HG02943 (cell line): ENCODE results near the gene PON2.

ENCODE experiments used
- ATAC-seq: cut with Tn5 transposase; IDR thresholded peaks from one replicate; pipeline ENCODE4 v1.9.1; 2021; ENCODE audit warnings: mild to moderate bottlenecking, low read depth, moderate library complexity; ENCODE audit not compliant: unreplicated experiment

Gene PON2

DNA sequence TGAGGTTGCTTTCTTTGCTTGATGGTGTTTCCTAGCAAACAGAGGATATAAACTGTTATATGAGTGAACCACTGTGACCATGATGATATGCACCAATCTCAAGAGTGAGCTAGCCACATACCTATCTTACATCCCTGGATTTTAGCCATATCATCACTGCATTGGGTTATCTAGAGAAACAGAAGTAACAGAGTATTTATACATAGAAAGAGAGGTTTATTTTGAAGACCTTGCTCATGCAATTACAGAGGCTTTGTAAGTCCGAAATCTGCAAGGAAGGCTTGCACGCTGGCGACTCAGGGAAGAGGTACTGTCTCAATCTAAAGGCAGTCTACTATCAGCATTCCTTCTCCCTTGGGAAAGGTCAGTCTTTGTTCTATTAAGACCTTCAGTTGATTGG lies 11.8 kb upstream of the PON2 start:
- no peak for ATAC-seq

DNA sequence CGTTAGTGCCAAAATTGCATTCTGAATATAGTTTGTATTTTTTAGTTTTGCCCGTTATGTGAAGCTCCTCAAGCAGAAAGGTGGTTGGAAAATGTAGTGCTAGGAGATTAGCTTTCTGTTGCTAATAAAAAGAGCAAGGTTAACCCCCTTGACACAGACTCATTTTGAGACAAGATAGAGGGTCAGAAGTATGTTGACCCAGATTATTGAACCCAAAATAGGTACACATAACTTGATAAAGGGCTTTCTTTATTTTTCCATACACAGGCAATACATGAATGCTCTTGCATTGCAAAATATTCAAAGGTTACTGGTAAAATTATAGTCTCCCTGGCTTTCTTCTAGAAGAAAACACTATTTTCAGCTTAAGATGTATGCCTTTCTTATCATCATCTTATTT lies 10.0 kb upstream of the PON2 start:
- no peak for ATAC-seq

- no peak for ATAC-seq
Measured at GRCh38 chr7:95441042-95441823, 6.4 kb upstream of the PON2 start.

- no peak for ATAC-seq
Measured at GRCh38 chr7:95440394-95441038, 5.7 kb upstream of the PON2 start.

DNA sequence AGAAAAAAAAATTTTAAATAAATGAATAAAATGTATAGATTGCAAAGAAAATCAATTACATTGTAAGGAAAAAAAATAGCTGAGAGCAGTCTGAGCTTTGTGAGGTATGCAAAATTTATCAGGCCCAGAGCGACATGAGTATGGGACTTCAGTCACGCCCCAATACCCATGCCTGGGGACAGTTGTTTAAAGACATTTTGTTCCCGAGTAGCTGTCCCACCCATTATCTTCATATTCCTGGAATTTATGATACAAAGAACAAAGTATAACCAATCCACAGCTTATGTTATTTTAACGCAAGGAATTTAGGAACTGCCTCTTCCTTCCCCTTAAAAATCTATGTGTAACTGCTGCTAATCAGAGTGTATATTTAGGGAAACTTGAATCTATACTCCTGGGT lies 1.6 kb upstream of the PON2 start:
- no peak for ATAC-seq

GRCh38 chr7:95435422-95435780 lies 573 bp upstream of the PON2 start:
- ATAC-seq: peak; percentile 7

DNA sequence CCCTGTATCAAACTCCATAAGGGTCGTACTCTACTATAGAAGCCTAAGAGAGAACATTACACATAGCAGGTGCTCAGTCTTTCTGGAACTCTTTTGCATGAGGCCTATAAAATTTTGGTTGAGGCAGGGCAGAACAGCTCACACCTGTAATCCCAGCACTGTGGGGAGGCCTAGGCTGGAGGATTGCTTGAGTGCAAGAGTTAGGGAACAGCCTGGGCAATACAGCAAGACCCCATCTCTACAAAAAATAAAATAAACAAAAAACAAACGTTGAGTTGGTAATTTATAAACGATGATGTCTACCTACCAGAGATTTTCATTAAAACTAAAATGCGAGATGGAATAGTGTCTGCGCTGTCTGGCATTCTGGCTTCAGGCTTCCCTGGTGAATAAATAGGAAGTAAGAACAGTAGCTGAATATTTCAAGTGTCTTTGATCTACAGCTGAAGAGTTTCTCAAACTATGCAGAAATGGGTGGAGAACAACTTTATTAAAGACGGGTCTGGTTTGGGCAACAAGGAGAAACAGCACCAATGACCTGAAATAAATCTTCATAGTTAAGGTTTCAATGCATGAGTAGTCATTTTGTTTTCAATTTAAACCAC lies 774 bp downstream of the PON2 start:
- no peak for ATAC-seq

DNA sequence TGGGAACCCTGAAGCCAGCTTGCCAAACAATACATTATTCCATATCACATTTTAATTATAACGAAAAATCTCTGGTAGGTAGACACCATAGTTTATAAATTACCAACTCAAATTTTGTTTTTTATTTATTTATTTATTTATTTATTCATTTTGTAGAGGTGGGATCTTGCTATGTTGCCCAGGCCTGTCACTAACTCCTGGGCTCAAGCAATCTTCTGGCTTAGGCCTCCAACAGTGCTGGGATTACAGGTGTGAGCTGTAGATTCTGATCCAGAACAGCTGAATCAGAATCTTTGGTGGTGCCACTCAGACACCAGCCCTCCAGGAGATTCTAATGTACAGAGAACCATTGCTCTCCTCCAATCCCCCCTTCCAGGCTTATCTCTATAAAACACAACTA lies 1.7 kb downstream of the PON2 start:
- ATAC-seq: no peak

GRCh38 chr7:95432606-95433005 lies 2.2 kb downstream of the PON2 start:
- ATAC-seq: no peak

GRCh38 chr7:95430864-95431263 lies 4.0 kb downstream of the PON2 start:
- ATAC-seq: no peak

DNA sequence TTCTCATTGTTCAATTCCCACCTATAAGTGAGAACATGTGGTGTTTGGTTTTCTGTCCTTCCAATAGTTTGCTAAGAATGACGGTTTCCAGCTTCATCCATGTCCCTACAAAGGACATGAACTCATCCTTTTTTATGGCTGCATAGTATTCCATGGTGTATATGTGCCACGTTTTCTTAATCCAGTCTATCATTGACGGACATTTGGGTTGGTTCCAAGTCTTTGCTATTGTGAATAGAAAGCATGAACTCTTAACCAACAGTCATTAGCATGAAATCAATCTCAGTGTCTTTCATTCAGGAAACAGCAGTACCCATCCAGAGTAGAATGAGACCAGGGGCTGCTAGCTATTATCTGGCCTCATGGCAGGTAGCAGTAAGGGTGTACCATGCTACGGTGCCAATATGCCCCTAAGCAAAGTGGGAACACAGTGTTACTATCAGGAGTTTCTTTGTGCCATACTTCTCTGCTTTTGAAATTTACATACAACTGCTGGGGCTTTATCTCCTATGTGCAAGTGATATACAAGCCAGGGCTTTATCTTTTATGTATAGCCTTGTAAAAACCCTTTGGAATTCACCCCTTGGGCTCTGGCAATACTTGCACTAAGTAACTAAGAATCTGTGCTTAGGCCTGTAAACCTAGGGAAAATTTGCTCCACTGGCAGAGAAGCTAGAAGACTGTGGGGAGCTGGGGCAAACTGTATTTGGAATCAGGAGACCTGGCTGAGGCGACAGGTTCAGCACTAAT lies 5.4 kb downstream of the PON2 start:
- ATAC-seq: no peak

GRCh38 chr7:95427914-95428516 lies 6.8 kb downstream of the PON2 start:
- ATAC-seq: no peak

DNA sequence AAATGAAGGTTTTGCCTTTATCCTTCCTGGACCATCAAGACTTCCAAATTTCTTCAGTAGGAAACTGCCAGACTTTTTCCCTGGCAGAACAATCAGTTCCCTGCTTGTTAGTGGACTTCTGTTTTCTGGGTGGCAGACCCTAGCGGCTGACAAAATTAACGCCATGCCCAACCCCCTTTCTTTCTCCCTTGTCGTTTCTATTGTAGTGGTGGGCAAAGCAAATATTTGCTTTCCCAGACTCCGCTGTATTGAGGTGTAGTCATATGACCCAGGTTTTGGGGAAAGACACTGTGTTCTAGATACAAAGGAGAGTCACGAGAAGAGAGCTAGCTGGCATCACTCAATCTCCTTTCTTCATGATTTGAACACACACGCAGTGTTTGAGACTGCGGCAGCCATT lies 7.7 kb downstream of the PON2 start:
- ATAC-seq: no peak

DNA sequence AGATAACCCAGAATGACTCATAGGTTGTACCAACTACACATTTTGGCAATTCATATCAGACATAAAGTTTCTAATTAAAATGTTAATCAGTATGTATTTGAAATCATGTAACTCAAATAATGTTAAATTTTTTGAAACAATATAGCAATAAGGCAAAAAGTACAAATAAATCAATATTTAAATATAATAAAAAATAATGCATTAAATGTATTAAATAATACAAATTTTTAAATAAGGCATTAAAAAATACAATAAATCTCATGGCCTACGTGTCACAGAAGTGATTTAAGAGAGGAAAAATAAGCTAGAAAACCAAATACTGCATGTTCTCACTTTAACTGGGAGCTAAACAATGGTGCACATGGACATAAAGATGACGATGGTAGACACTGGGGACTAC lies 9.1 kb downstream of the PON2 start:
- no peak for ATAC-seq

DNA sequence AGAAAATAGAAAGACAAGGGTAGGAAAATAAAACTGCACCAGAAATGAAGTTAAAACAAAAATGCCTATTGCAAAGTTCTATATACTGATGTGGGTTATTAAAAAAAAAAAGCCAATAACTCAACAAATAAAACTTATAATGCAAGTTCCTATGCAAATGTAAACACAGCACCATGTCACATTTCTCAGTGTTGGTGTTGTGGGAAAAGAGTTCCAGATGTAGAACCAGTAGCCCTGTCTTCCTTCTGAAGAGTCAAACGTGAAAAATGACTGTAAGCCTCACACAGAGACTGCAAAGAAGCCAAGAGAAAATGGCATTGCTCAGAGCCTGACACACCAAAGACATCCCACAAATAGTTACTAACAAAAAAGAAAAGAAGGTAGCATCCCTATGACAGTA lies 10.1 kb downstream of the PON2 start:
- no peak for ATAC-seq

GRCh38 chr7:95421847-95422444 lies 12.9 kb downstream of the PON2 start:
- ATAC-seq: no peak

GRCh38 chr7:95421000-95421846 lies 13.6 kb downstream of the PON2 start:
- ATAC-seq: no peak

DNA sequence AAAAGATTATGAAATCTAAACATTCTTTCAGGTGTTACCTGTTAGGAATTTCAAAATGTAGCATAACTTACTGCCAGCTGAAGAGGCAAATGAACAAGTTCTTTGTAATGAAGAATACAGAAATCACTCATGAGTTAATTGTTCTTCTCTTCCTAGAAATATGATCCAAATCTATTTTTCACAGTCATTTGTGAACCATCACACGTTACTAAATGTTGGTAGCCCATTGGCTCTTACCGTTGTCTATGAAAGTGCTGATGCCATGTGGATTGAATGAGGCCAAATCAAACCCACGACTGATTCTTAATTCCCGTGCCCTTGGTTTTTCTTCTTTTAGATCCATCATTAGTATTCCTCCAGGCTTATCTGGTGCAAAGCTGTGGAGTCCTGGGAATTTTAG lies 22.8 kb downstream of the PON2 start:
- ATAC-seq: no peak

GRCh38 chr7:95411666-95412065 lies 23.2 kb downstream of the PON2 start:
- ATAC-seq: no peak

- ATAC-seq: no peak
Measured at GRCh38 chr7:95411036-95411435, 23.8 kb downstream of the PON2 start.
